ENCODE measurements around the gene FKBP7. TPM values are rescaled to one million over a fixed set of nuclear protein-coding genes. Genes with fewer than 3 reads are reported as not detected.

The FKBP7 gene
- total and polyA plus RNA-seq, 2 of the 13 experiments (the other 11 are each of a cell fraction or from before 2014, with no cell fraction given) = 12.4 to 14.8 TPM

GRCh38 chr2:178449700-178450523 is 28.5 kb downstream of the FKBP7 start (continued):
- TF ChIP-seq ZBTB4 (CRISPR knock-in tag; IDR thresholded peaks at IDR 0.05; ENCODE audit: borderline replicate concordance) (no peak), HMG20B (CRISPR knock-in tag; conservative IDR thresholded peaks at IDR 0.05) (no peak), DMAP1 (CRISPR knock-in tag; IDR thresholded peaks at IDR 0.05) (no peak), NR1H2 (CRISPR knock-in tag; IDR thresholded peaks at IDR 0.05; ENCODE audit: borderline replicate concordance, low read depth) (no peak), REXO4 (CRISPR knock-in tag; IDR thresholded peaks at IDR 0.05; ENCODE audit: borderline replicate concordance) (no peak), RFX3 (CRISPR knock-in tag; IDR thresholded peaks at IDR 0.05) (no peak), ZNF543 (CRISPR knock-in tag; IDR thresholded peaks at IDR 0.05) (no peak), MEF2D (CRISPR knock-in tag; IDR thresholded peaks at IDR 0.05) (0 out of 2 replicates have a peak, but pooled peaks have one; percentile 12), ISX (CRISPR knock-in tag; conservative IDR thresholded peaks at IDR 0.05) (no peak), MED13 (CRISPR knock-in tag; IDR thresholded peaks at IDR 0.05) (peak; percentile 12; the same call in 1 of the 2 replicates), ZHX1 (CRISPR knock-in tag; IDR thresholded peaks at IDR 0.05; ENCODE audit: low read depth) (no peak), SRSF4 (IDR thresholded peaks at IDR 0.05; ENCODE audit: low read depth, low read length, poor library complexity, severe bottlenecking) (no peak), MLX (CRISPR knock-in tag; IDR thresholded peaks at IDR 0.05) (no peak), SNAPC2 (CRISPR knock-in tag; IDR thresholded peaks at IDR 0.05) (no peak), ZNF670 (CRISPR knock-in tag; IDR thresholded peaks at IDR 0.05; ENCODE audit: borderline replicate concordance) (no peak), ZNF792 (CRISPR knock-in tag; IDR thresholded peaks at IDR 0.05) (peak; percentile 11; the same call in 1 of the 2 replicates), ATF5 (CRISPR knock-in tag; IDR thresholded peaks at IDR 0.05; ENCODE audit: low read depth) (no peak), HOXA9 (CRISPR knock-in tag; IDR thresholded peaks at IDR 0.05; ENCODE audit: borderline replicate concordance) (no peak; the same call in 1 of the 2 replicates), SMYD3 (CRISPR knock-in tag; IDR thresholded peaks at IDR 0.05) (peak; percentile 45; the same call in 1 of the 2 replicates), ZNF317 (CRISPR knock-in tag; IDR thresholded peaks at IDR 0.05) (no peak), HOXA3 (CRISPR knock-in tag; IDR thresholded peaks at IDR 0.05) (no peak), U2AF2 (IDR thresholded peaks at IDR 0.05; ENCODE audit: low read depth, low read length) (no peak), CAMTA2 (CRISPR knock-in tag; IDR thresholded peaks at IDR 0.05; ENCODE audit: borderline replicate concordance) (no peak)
